Testis (tissue), 2 donors: ENCODE results near the gene FRMD5.

Source experiments
- POLR2A ChIP-seq: fragments of 450-650 bp; IDR thresholded peaks from one replicate; pipeline ENCODE4 v1.6.1; 2017; ENCODE audit warnings: antibody characterized with exemption, mild to moderate bottlenecking, moderate library complexity
- TF ChIP-seq, protein P1 (sequence below), 3 experiments: fragments of 450-650 bp in 2 of 3; fragments of 200-600 bp in 1 of 3; sonication (generic) in 1 of 3; IDR thresholded peaks; one replicate each; pipeline ENCODE4 v1.5.1; 2016 to 2019; ENCODE audit warnings: antibody characterized with exemption in 3 of 3, mild to moderate bottlenecking in 2 of 3, moderate library complexity in 1 of 3

DNA sequence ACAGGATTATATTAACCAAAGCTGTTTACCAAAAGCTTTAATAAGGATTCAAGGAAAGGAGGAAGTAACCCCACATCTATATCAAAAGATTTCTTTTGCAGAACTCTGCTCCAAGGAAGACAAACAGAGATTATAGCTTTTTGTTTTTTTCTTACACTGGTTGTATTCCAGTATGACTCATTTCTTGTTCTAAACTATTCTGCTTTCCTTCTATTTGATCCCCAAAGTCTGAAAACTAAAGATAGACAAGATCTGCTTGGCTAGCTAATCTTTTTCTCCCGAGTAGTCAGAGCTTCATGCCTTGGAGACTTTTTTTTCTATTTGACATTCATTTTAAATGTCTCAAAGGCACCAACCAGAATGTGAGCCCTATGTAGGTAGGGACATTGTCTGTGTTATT, 36.8 kb upstream of the FRMD5 start:
- TF ChIP-seq, protein P1, sequence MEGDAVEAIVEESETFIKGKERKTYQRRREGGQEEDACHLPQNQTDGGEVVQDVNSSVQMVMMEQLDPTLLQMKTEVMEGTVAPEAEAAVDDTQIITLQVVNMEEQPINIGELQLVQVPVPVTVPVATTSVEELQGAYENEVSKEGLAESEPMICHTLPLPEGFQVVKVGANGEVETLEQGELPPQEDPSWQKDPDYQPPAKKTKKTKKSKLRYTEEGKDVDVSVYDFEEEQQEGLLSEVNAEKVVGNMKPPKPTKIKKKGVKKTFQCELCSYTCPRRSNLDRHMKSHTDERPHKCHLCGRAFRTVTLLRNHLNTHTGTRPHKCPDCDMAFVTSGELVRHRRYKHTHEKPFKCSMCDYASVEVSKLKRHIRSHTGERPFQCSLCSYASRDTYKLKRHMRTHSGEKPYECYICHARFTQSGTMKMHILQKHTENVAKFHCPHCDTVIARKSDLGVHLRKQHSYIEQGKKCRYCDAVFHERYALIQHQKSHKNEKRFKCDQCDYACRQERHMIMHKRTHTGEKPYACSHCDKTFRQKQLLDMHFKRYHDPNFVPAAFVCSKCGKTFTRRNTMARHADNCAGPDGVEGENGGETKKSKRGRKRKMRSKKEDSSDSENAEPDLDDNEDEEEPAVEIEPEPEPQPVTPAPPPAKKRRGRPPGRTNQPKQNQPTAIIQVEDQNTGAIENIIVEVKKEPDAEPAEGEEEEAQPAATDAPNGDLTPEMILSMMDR (IDR thresholded peaks at IDR 0.05): no peak
- no peak for TF ChIP-seq POLR2A
